ENCODE data around the gene MIER2.
"Not testable (repeated sequence)": the region's sequence is repeated elsewhere in the genome, so short reads cannot be mapped to it uniquely, and the experiment has no call there.

MIER2 gene

GRCh38 chr19:283395-283794 lies 61.2 kb downstream of the MIER2 start:
- no peak for DNase-seq (ENCODE audit: low spot score)

- no peak for DNase-seq (ENCODE audit: low spot score)
Observed at GRCh38 chr19:282501-282900, 62.1 kb downstream of the MIER2 start.

GRCh38 chr19:281992-282391 lies 62.6 kb downstream of the MIER2 start:
- no peak for DNase-seq (ENCODE audit: low spot score)

GRCh38 chr19:281156-281853 lies 63.3 kb downstream of the MIER2 start:
- no peak for DNase-seq (ENCODE audit: low spot score)

- DNase-seq (ENCODE audit: low spot score) = no peak
Observed at GRCh38 chr19:280541-281009, 64.0 kb downstream of the MIER2 start.

GRCh38 chr19:279656-280055 lies 64.9 kb downstream of the MIER2 start:
- no peak for DNase-seq (ENCODE audit: low spot score)

- DNase-seq (ENCODE audit: low spot score) = no peak
Observed at GRCh38 chr19:279231-279630, 65.4 kb downstream of the MIER2 start.

GRCh38 chr19:277581-278165 lies 66.9 kb downstream of the MIER2 start:
- peak; percentile 77 for DNase-seq (ENCODE audit: low spot score)

- DNase-seq (ENCODE audit: low spot score) = no peak
Observed at GRCh38 chr19:277131-277530, 67.5 kb downstream of the MIER2 start.

GRCh38 chr19:275958-276646 lies 68.5 kb downstream of the MIER2 start:
- no peak for DNase-seq (ENCODE audit: low spot score)

GRCh38 chr19:275000-275399 lies 69.6 kb downstream of the MIER2 start:
- DNase-seq (ENCODE audit: low spot score) = no peak

GRCh38 chr19:273393-273792 lies 71.2 kb downstream of the MIER2 start:
- DNase-seq (ENCODE audit: low spot score) = no peak

GRCh38 chr19:271856-272255 lies 72.7 kb downstream of the MIER2 start:
- DNase-seq (ENCODE audit: low spot score) = no peak

GRCh38 chr19:270766-271318 lies 73.8 kb downstream of the MIER2 start:
- DNase-seq (ENCODE audit: low spot score) = not testable (repeated sequence)

GRCh38 chr19:269241-269640 lies 75.4 kb downstream of the MIER2 start:
- no peak for DNase-seq (ENCODE audit: low spot score)

GRCh38 chr19:262125-262524 lies 82.5 kb downstream of the MIER2 start:
- no peak for DNase-seq (ENCODE audit: low spot score)

- DNase-seq (ENCODE audit: low spot score) = not testable (repeated sequence)
Observed at GRCh38 chr19:256804-257203, 87.8 kb downstream of the MIER2 start.
